Esophagus muscularis mucosa (tissue), 4 donors: ENCODE measurements around the gene OXT. TPM values are rescaled to one million over a fixed set of nuclear protein-coding genes. Genes with fewer than 3 reads are reported as not detected.

Experiments
- DNase-seq: peaks from one replicate; pipeline ENCODE4 v3.0.0-alpha.2; 2017; ENCODE audit errors: extremely low spot score
- H3K27ac ChIP-seq, 4 donors: fragments of 200-600 bp; sonication (generic); replicated peaks in 1 of 4; 1 replicate in 3 of 4; 2 replicates in 1 of 4; pipeline ENCODE4 v1.5.1; 2016 to 2019; ENCODE audit warnings: mild to moderate bottlenecking in 1 of 4
- H3K27me3 ChIP-seq, 4 donors: fragments of 200-600 bp; sonication (generic); one replicate each; pipeline versions ENCODE4 v1.5.1 to v1.6.0; 2016 to 2019
- H3K36me3 ChIP-seq, 4 donors: fragments of 200-600 bp; sonication (generic); one replicate each; pipeline ENCODE4 v1.5.1; 2016 to 2019
- H3K4me1 ChIP-seq, 4 donors: fragments of 200-600 bp; sonication (generic); one replicate each; pipeline ENCODE4 v1.5.1; 2016 to 2019
- H3K4me3 ChIP-seq, 4 donors: fragments of 200-600 bp; sonication (generic); 1 replicate in 2 of 4; 2 replicates in 2 of 4; pipeline ENCODE4 v1.5.1; 2016 to 2019; ENCODE audit warnings: mild to moderate bottlenecking in 4 of 4, moderate library complexity in 1 of 4
- H3K9me3 ChIP-seq, 4 donors: fragments of 200-600 bp; sonication (generic); 1 replicate in 3 of 4; 2 replicates in 1 of 4; pipeline ENCODE4 v1.5.1; 2016 to 2019
- EP300 ChIP-seq: sonication (generic); formaldehyde crosslinking; IDR thresholded peaks from one replicate; pipeline ENCODE4 v1.6.1; 2017; ENCODE audit warnings: antibody characterized with exemption
- POLR2A ChIP-seq: fragments of 450-650 bp; IDR thresholded peaks from one replicate; pipeline ENCODE4 v1.6.1; 2017; ENCODE audit warnings: antibody characterized with exemption, moderate library complexity, mild to moderate bottlenecking, low read depth
- POLR2AphosphoS5 ChIP-seq, 2 donors: sonication (generic); formaldehyde crosslinking; IDR thresholded peaks; one replicate each; pipeline ENCODE4 v1.6.1; 2017; ENCODE audit warnings: antibody characterized with exemption in 2 of 2
- WGBS: methylation state at CpG from one replicate; pipeline ENCODE4 v1.1.5; 2018; 5-methylcytosine and 5-hydroxymethylcytosine counted together
- intact Hi-C: fragments of 100-400 bp; cut with DNase I; formaldehyde crosslinking; loops from one replicate; pipeline ENCODE4 v1.15.1; 2023
- total RNA-seq, 4 donors: library from RNA; depleted of rRNA; stranded (reverse); fragments of >200 nt; gene quantifications; one replicate each; pipeline versions ENCODE4 v1.1.0 to v1.2.1, GENCODE V29; 2016
- TF ChIP-seq, protein P1 (sequence below), 3 experiments: fragments of 200-600 bp in 2 of 3; fragments of 450-650 bp in 1 of 3; sonication (generic) in 2 of 3; IDR thresholded peaks; one replicate each; pipeline ENCODE4 v1.5.1; 2017 to 2019; ENCODE audit warnings: antibody characterized with exemption in 3 of 3, mild to moderate bottlenecking in 2 of 3, moderate library complexity in 1 of 3

Gene OXT
- total RNA-seq, 4 donors from 2014 or later = not detected

DNA sequence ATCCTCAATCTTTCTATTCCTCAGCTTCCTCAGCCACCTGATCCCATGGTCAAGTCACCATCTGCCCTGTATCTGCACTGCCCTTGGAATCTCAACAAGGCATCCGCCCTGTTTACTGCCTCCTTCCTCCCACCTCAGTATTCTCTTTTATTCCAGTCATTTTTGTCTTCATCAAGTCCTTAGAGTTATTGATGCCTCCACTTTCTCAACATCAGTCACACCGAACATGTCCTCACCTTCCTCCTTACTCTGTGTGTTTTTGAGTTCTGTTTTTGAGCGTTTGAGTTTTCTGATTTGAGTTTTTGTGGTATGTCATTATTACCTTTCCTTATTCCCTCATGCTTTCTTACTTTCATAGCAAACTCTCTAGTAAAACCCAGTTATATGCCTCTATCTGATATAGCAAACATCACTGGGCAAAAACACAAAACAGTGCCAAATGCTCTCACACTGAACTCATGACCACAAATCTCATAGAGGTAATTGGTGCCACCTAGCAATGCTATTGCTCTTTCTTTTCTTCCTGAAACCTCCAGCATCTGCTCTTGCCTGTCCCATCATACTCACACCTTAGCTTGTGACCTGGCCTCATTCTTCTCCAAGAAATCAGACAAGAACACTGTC is 39.8 kb upstream of the OXT start:
- 97% methylated on average over 3 of the region's 3 CpGs for WGBS
- Histone ChIP-seq H3K27me3 (no peaks in the 10 kb centered on the region), H3K9me3 (no peaks in the 10 kb centered on the region), H3K4me1 (no peaks in the 10 kb centered on the region), H3K4me3 (no peak overlapping the region), H3K36me3 (peaks cover 34 to 97% (median 71%) of the 10 kb centered on the region in 4 donors), H3K27ac (no peak overlapping the region)
- no peak for DNase-seq
- TF ChIP-seq EP300 (no peak), POLR2AphosphoS5 (IDR thresholded peaks at IDR 0.05) (no peak), POLR2A (no peak)
- TF ChIP-seq, protein P1, sequence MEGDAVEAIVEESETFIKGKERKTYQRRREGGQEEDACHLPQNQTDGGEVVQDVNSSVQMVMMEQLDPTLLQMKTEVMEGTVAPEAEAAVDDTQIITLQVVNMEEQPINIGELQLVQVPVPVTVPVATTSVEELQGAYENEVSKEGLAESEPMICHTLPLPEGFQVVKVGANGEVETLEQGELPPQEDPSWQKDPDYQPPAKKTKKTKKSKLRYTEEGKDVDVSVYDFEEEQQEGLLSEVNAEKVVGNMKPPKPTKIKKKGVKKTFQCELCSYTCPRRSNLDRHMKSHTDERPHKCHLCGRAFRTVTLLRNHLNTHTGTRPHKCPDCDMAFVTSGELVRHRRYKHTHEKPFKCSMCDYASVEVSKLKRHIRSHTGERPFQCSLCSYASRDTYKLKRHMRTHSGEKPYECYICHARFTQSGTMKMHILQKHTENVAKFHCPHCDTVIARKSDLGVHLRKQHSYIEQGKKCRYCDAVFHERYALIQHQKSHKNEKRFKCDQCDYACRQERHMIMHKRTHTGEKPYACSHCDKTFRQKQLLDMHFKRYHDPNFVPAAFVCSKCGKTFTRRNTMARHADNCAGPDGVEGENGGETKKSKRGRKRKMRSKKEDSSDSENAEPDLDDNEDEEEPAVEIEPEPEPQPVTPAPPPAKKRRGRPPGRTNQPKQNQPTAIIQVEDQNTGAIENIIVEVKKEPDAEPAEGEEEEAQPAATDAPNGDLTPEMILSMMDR (IDR thresholded peaks at IDR 0.05) = no peak
- intact Hi-C loops = no loop called here

DNA sequence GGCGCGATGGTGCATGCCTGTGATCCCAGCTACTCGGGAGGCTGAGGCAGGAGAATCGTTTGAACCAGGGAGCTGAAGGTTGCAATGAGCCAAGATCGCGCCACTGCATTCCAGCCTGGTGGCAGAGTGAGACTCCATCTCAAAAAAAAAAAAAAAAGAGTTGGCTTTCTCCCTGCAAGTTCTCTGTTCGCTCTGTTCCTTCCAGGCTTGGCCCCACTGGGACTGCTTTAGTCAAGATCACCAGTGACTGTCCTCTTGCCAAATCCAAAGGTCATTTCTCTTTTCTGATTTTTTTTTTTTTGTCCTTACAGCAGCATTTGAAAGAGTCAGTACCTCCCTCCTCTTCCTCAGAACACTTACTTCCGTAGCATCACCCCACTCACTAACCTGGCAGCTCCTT is 38.8 kb upstream of the OXT start:
- TF ChIP-seq POLR2A (no peak), POLR2AphosphoS5 (IDR thresholded peaks at IDR 0.05) (no peak), EP300 (no peak)
- TF ChIP-seq, protein P1 (IDR thresholded peaks at IDR 0.05) = no peak
- Histone ChIP-seq H3K4me1 (no peaks in the 10 kb centered on the region), H3K27ac (no peak overlapping the region), H3K27me3 (no peaks in the 10 kb centered on the region), H3K4me3 (no peak overlapping the region), H3K36me3 (peaks cover 34 to 97% (median 71%) of the 10 kb centered on the region in 4 donors), H3K9me3 (no peaks in the 10 kb centered on the region)
- intact Hi-C loops = no loop called here
- WGBS = 89% methylated on average over 8 of the region's 8 CpGs
- DNase-seq = no peak

DNA sequence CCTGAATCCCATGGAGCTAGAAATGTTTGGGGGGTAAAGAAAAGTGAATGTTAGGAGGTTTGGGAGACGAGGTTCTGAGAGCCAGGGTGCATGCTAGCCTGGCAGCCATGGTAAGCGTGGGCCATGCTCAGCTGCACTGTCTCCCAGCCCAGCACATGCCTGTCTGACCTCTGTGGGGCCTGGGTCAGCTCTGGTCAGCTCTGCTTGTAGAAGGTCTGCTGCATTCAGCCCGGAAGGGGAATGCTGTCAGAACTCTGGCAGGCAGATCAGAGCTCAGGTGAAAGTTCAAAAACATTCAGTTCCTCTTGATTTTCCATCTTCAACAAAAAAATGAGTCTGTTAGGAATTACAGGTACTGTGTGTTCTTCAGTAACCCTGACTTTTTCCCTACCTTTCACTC is 33.8 kb upstream of the OXT start:
- peaks cover 47 to 86% (median 64%) of the 10 kb centered on the region in 4 donors for H3K36me3 ChIP-seq
- intact Hi-C loops = no loop called here
- H3K4me1 ChIP-seq = peaks cover 9 to 14% (median 11%) of the 10 kb centered on the region in 4 donors
- H3K9me3 ChIP-seq = no peaks in the 10 kb centered on the region
- H3K27ac ChIP-seq = no peak overlapping the region
- no peak for DNase-seq
- no peak overlapping the region for H3K4me3 ChIP-seq
- TF ChIP-seq EP300 (no peak), POLR2AphosphoS5 (IDR thresholded peaks at IDR 0.05) (no peak), POLR2A (no peak)
- TF ChIP-seq, protein P1 (IDR thresholded peaks at IDR 0.05) = no peak
- WGBS = 81% methylated on average over 3 of the region's 3 CpGs
- no peaks in the 10 kb centered on the region for H3K27me3 ChIP-seq

DNA sequence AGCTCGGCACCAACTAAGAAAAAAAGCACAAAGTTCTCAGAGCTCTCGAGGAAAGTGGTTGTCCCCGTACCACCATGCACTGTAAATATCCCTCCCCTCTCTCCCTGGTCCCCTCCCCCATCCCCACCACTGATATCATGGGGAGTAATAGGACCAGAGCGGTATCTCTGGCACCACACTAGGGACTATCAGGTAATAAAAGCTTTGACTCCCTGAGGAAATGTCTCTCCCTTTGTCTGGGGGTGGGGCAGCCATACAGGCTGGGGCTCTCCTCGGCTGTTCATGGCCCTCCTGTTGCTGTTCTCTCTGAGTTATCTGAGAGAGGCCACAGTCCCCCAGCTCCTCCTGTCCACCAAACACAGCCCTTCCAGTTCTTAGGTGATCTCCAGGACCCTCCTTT is 33.0 kb upstream of the OXT start:
- whole genome bisulfite sequencing = 77% methylated on average over 4 of the region's 5 CpGs
- Histone ChIP-seq H3K9me3 (no peaks in the 10 kb centered on the region), H3K4me3 (no peak overlapping the region), H3K4me1 (peaks cover 10 to 22% (median 18%) of the 10 kb centered on the region in 4 donors), H3K27ac (no peak overlapping the region), H3K27me3 (no peaks in the 10 kb centered on the region), H3K36me3 (peaks cover 47 to 78% (median 61%) of the 10 kb centered on the region in 4 donors)
- intact Hi-C loops = no loop called here
- no peak for TF ChIP-seq EP300
- TF ChIP-seq POLR2AphosphoS5 (IDR thresholded peaks at IDR 0.05) = no peak
- TF ChIP-seq POLR2A = no peak
- TF ChIP-seq, protein P1 (IDR thresholded peaks at IDR 0.05) = no peak
- no peak for DNase-seq

DNA sequence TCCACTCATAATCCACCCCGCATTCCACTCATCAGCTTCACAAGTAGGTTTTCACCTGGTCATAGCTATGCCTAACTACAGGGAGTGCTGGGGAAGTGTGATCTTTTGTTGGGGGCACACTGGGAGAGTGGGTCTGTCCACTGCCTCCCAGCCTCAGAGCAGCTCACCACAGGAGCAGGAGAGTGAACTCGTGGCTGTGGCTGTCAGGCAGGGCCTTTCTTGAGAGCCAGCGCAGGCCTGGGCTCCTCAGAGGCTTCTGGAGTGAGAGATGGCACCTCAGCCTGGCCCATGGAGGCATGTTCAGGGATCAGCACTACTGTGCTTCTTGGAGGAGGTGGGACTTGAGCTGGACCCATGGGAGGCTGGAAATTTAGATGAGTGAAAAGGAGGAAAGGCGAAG is 32.0 kb upstream of the OXT start:
- DNase-seq = no peak
- intact Hi-C loops = no loop called here
- H3K9me3 ChIP-seq = no peaks in the 10 kb centered on the region
- H3K27me3 ChIP-seq = no peaks in the 10 kb centered on the region
- H3K36me3 ChIP-seq = peaks cover 47 to 69% (median 61%) of the 10 kb centered on the region in 4 donors
- no peak overlapping the region for H3K4me3 ChIP-seq
- H3K4me1 ChIP-seq = peaks cover 10 to 23% (median 18%) of the 10 kb centered on the region in 4 donors
- TF ChIP-seq, protein P1 (IDR thresholded peaks at IDR 0.05) = no peak
- no peak for TF ChIP-seq POLR2AphosphoS5 (IDR thresholded peaks at IDR 0.05)
- no peak for TF ChIP-seq EP300
- TF ChIP-seq POLR2A = no peak
- WGBS = 100% methylated on average over 2 of the region's 4 CpGs
- H3K27ac ChIP-seq = no peak overlapping the region
